Measurements from ENCODE around the gene ADAMTSL2.

The ADAMTSL2 gene

DNA sequence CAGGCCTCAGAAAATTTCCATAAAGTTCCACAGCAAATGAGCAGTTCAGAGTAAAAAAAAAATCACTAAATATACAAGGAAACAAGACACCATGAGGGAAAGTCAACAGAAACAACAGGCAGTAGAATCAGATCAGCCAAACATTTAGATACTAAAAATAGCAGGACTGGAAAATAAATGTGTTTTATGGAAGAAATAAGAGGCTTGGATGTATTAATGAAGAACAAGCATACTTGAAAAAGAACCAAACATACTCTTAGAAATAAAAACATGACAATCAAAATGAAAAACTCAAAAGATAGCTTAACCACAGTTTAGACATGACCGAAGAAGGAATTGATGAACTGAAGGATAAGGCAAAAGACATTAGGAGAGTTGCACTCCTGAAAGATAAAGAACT is 32.4 kb upstream of the ADAMTSL2 start:
- DNase-seq (ENCODE audit: insufficient read length, low spot score), result no peak
- no peak for TF ChIP-seq SPI1 (IDR thresholded peaks at IDR 0.05; ENCODE audit: low read depth, low read length)
- no peak for TF ChIP-seq POU2F2 (IDR thresholded peaks at IDR 0.05; ENCODE audit: low read depth, low read length)
- TF ChIP-seq POLR2AphosphoS5 (IDR thresholded peaks at IDR 0.05; ENCODE audit: low read depth, low read length), result no peak
- TF ChIP-seq PAX5 (IDR thresholded peaks at IDR 0.05; ENCODE audit: insufficient read depth, low read length, severe bottlenecking), result no peak
- no peak for TF ChIP-seq TAF1 (IDR thresholded peaks at IDR 0.05; ENCODE audit: low read depth, low read length)
- TF ChIP-seq POLR2A (IDR thresholded peaks at IDR 0.05; ENCODE audit: low read depth, low read length), result no peak
- FAIRE-seq, result no peak

DNA sequence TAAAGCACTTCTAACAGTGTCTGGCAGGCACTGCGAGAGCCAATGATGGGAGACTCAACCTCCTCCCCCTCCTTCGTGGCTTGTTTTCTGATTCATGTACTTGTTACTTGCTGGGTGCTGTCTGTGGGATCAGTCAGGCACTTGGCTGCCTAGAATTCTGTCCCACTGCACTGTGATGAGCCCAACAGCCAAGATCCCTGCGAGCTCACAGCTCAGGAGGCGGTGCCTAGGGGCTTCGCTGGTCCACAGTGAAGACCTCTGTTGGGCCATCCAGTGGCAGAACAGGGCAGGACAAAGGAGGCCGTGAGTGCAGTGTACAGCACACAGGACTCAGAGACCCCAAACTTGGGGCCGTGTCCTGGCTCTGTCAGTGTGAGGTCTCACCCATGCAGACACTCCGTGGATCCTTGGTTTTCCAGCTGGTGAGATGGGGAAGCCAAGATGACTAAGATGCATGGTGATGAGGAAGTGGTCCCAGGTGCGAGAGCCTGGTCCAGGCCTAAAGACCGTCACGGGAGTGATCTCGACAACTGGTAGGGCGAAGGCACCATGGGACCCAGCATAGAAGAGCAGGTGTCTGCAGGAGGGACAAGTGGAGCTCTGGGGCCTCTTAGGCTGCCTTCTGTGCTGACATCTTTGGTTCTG is 29.2 kb upstream of the ADAMTSL2 start:
- DNase-seq (ENCODE audit: insufficient read length, low spot score) (no peak), FAIRE-seq (no peak)
- TF ChIP-seq POU2F2 (IDR thresholded peaks at IDR 0.05; ENCODE audit: low read depth, low read length) (no peak), POLR2AphosphoS5 (IDR thresholded peaks at IDR 0.05; ENCODE audit: low read depth, low read length) (no peak), SPI1 (IDR thresholded peaks at IDR 0.05; ENCODE audit: low read depth, low read length) (no peak), PAX5 (IDR thresholded peaks at IDR 0.05; ENCODE audit: insufficient read depth, low read length, severe bottlenecking) (no peak), TAF1 (IDR thresholded peaks at IDR 0.05; ENCODE audit: low read depth, low read length) (no peak), POLR2A (IDR thresholded peaks at IDR 0.05; ENCODE audit: low read depth, low read length) (no peak)

DNA sequence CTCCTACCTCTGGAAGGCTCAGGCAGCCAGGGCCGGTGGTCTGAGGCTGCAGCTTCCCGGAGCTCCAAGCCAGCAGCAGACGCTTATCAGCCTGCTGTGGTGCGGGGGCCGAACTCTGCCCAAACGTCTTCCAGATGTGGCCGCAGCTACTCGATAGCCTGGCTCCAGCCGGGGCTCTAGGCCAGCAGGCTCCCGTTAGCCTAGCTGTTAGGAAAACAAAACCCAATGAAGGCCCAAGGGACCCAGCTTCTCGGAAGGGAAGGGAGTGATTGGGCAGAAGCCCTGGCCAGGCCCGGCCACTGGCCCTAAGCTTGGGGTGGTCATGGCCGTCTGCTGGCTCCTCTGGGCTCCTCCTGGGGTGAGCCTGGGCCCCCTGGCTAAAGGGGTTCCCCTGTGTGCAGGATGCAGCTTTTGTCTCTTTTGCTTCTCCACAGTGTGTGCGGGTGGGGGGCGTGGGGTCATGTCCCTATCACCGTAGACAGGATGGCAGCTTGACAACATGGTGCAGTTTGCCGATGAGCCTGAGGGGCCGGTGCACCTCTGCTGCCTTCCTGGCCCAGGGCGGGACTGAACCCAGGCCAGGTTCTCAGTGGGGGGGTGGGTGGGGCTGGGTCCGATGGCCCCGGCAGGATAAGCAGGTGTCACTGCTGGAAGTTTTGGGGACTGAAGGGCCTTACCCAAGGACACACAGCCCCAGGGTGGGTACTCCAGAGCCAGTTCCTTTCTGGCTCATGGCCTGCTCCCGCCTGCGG is 28.4 kb upstream of the ADAMTSL2 start:
- DNase-seq (ENCODE audit: insufficient read length, low spot score) (no peak), FAIRE-seq (no peak)
- TF ChIP-seq TAF1 (IDR thresholded peaks at IDR 0.05; ENCODE audit: low read depth, low read length) (no peak), SPI1 (IDR thresholded peaks at IDR 0.05; ENCODE audit: low read depth, low read length) (no peak), PAX5 (IDR thresholded peaks at IDR 0.05; ENCODE audit: insufficient read depth, low read length, severe bottlenecking) (no peak), POU2F2 (IDR thresholded peaks at IDR 0.05; ENCODE audit: low read depth, low read length) (no peak), POLR2A (IDR thresholded peaks at IDR 0.05; ENCODE audit: low read depth, low read length) (no peak), POLR2AphosphoS5 (IDR thresholded peaks at IDR 0.05; ENCODE audit: low read depth, low read length) (no peak)

DNA sequence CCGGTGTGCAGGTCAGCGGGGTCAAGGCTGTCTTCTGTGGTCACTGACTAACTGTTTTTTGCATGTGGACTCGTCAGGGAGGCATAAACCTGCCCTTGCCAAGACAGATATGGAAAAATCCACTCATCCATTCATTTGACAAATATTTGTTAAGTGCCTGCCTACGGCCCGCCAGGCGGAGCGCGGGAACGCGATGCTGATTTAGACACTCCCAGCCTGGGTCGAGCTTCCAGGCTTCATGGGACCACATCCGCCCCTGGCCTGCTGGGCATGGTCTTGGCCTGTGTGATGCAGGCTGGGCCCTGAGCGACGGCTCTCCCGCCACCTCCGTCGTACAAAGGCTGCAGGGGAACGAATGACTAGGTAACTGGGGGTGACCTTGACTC is 27.9 kb upstream of the ADAMTSL2 start:
- TF ChIP-seq POLR2AphosphoS5 (IDR thresholded peaks at IDR 0.05; ENCODE audit: low read depth, low read length), result no peak
- TF ChIP-seq POU2F2 (IDR thresholded peaks at IDR 0.05; ENCODE audit: low read depth, low read length), result no peak
- TF ChIP-seq PAX5 (IDR thresholded peaks at IDR 0.05; ENCODE audit: insufficient read depth, low read length, severe bottlenecking), result no peak
- no peak for TF ChIP-seq TAF1 (IDR thresholded peaks at IDR 0.05; ENCODE audit: low read depth, low read length)
- TF ChIP-seq POLR2A (IDR thresholded peaks at IDR 0.05; ENCODE audit: low read depth, low read length), result no peak
- TF ChIP-seq SPI1 (IDR thresholded peaks at IDR 0.05; ENCODE audit: low read depth, low read length), result no peak
- no peak for DNase-seq (ENCODE audit: insufficient read length, low spot score)
- FAIRE-seq, result no peak

DNA sequence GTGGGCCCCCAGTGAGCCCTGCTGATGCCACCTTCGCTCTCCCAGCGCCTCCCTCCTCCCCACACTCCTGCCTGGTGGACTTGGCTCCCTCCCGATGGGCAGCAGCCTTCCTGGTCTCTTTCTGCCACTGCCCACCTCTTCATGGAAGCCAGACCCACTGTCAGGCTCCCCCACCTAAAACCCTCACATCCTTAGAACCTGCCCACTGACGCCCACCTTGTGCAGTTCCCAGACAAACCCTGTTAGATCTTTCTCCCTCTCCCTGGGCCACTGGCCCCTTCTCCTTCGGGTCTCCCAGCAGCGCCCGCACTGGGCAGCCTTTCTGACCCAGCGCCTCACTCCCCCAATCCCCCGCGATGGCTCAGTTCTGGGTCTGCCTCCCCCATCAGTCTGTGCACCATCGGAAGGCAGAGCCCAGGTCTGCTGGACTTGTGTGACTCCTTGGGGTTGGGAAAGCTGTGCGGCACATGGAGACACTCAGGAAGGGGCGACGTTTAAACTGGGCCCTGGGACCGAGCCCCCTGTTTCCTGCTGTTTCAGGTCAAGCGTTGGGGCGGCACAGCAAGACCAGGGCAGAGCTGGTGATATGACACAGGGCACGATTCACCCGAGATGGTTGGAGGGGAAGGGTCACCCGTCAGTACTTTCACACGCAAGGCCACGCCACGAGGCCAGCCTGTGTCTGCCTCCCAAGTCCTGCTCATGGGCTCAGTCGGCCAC is 27.1 kb upstream of the ADAMTSL2 start:
- FAIRE-seq (no peak), DNase-seq (ENCODE audit: insufficient read length, low spot score) (no peak)
- no peak for TF ChIP-seq POLR2AphosphoS5 (IDR thresholded peaks at IDR 0.05; ENCODE audit: low read depth, low read length)

GRCh38 chr9:133508046-133508445 is 26.5 kb upstream of the ADAMTSL2 start:
- FAIRE-seq, result no peak

GRCh38 chr9:133509179-133510083 is 25.1 kb upstream of the ADAMTSL2 start:
- TF ChIP-seq PAX5 (IDR thresholded peaks at IDR 0.05; ENCODE audit: insufficient read depth, low read length, severe bottlenecking) (no peak), POLR2A (IDR thresholded peaks at IDR 0.05; ENCODE audit: low read depth, low read length) (no peak), POLR2AphosphoS5 (IDR thresholded peaks at IDR 0.05; ENCODE audit: low read depth, low read length) (no peak)
- DNase-seq (ENCODE audit: insufficient read length, low spot score) (no peak), FAIRE-seq (no peak)

More at GRCh38 chr9:133508046-133508445, 26.5 kb upstream of the ADAMTSL2 start:
- TF ChIP-seq TAF1 (IDR thresholded peaks at IDR 0.05; ENCODE audit: low read depth, low read length) (no peak), POU2F2 (IDR thresholded peaks at IDR 0.05; ENCODE audit: low read depth, low read length) (no peak), PAX5 (IDR thresholded peaks at IDR 0.05; ENCODE audit: insufficient read depth, low read length, severe bottlenecking) (no peak), POLR2A (IDR thresholded peaks at IDR 0.05; ENCODE audit: low read depth, low read length) (no peak), SPI1 (IDR thresholded peaks at IDR 0.05; ENCODE audit: low read depth, low read length) (no peak)
- DNase-seq (ENCODE audit: insufficient read length, low spot score), result no peak

DNA sequence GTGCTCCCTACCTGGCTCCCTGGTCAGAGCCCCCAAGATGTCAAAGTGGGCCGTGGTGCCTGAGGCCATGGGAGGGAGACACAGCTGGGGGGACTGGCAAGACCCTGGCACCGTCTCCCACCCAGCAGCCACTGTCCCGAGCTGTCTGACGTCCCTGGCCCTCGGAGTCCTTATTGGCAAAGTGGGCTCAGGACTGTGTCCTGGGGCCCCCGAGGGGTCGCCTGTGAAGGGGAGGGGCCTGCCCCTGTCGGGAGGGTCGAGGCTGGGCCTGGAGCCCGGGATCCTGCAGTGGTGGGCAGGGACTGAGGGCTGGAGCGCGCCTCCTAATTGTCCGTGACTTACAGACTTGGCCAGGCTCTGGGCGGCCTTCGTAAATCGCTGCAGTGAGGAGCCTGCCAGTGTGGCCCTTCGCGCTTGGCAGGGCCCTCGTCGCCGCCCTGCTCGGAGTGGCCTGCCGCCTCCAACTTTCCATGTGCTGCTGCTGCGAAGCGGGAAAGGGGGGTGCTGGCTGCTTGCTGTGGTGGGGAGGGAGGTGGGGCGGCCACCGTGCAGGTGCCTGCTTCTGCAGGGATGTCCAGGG is 23.5 kb upstream of the ADAMTSL2 start:
- no peak for DNase-seq (ENCODE audit: insufficient read length, low spot score)
- no peak for FAIRE-seq
- no peak for TF ChIP-seq PAX5 (IDR thresholded peaks at IDR 0.05; ENCODE audit: insufficient read depth, low read length, severe bottlenecking)
- no peak for TF ChIP-seq POLR2AphosphoS5 (IDR thresholded peaks at IDR 0.05; ENCODE audit: low read depth, low read length)
- no peak for TF ChIP-seq SPI1 (IDR thresholded peaks at IDR 0.05; ENCODE audit: low read depth, low read length)
- TF ChIP-seq POU2F2 (IDR thresholded peaks at IDR 0.05; ENCODE audit: low read depth, low read length), result no peak
- no peak for TF ChIP-seq TAF1 (IDR thresholded peaks at IDR 0.05; ENCODE audit: low read depth, low read length)
- no peak for TF ChIP-seq POLR2A (IDR thresholded peaks at IDR 0.05; ENCODE audit: low read depth, low read length)
